ENCODE measurements around the gene SCGB1C2.

GRCh38 chr17:165939-166338, 28.6 kb downstream of the SCGB1C2 start:
- no peak for TF ChIP-seq CTCF (conservative IDR thresholded peaks at IDR 0.05)
- TF ChIP-seq ZFX (IDR thresholded peaks at IDR 0.05): no peak
